Measurements from ENCODE around the gene UCKL1.
"Not testable (repeated sequence)": the region's sequence is repeated elsewhere in the genome, so short reads cannot be mapped to it uniquely, and the experiment has no call there.

Gene UCKL1

GRCh38 chr20:63977739-63978276, 21.6 kb upstream of the UCKL1 start:
- DNase-seq (ENCODE audit: low read depth, low spot score) = peak; percentile 78
- TF ChIP-seq CTCF (IDR thresholded peaks at IDR 0.05; ENCODE audit: low read depth, low read length) = no peak
- H3K4me3 ChIP-seq (ENCODE audit: low read depth, low read length) = no peak overlapping the region
- in situ Hi-C loops (cut with HindIII; ENCODE audit: low sequenced_read_pairs) = no loop called here

- TF ChIP-seq CTCF (IDR thresholded peaks at IDR 0.05; ENCODE audit: low read depth, low read length) = no peak
- no peak for DNase-seq (ENCODE audit: low read depth, low spot score)
- in situ Hi-C loops (cut with HindIII; ENCODE audit: low sequenced_read_pairs) = no loop called here
- no peak overlapping the region for H3K4me3 ChIP-seq (ENCODE audit: low read depth, low read length)
Observed at GRCh38 chr20:63976980-63977738, 20.9 kb upstream of the UCKL1 start.

GRCh38 chr20:63976511-63976910, 20.3 kb upstream of the UCKL1 start:
- DNase-seq (ENCODE audit: low read depth, low spot score); H3K4me3 ChIP-seq (ENCODE audit: low read depth, low read length); in situ Hi-C loops (cut with HindIII; ENCODE audit: low sequenced_read_pairs): not testable (repeated sequence)

GRCh38 chr20:63974402-63975200, 18.4 kb upstream of the UCKL1 start:
- no peak for DNase-seq (ENCODE audit: low read depth, low spot score)
- in situ Hi-C loops (cut with HindIII; ENCODE audit: low sequenced_read_pairs) = no loop called here
- TF ChIP-seq CTCF (IDR thresholded peaks at IDR 0.05; ENCODE audit: low read depth, low read length) = no peak
- no peak overlapping the region for H3K4me3 ChIP-seq (ENCODE audit: low read depth, low read length)

- peak; percentile 78 for DNase-seq (ENCODE audit: low read depth, low spot score)
- in situ Hi-C loops (cut with HindIII; ENCODE audit: low sequenced_read_pairs) = no loop called here
- TF ChIP-seq CTCF (IDR thresholded peaks at IDR 0.05; ENCODE audit: low read depth, low read length) = peak; percentile 99
- H3K4me3 ChIP-seq (ENCODE audit: low read depth, low read length) = peak overlapping the region; percentile 44
Observed at GRCh38 chr20:63973636-63974401, 17.6 kb upstream of the UCKL1 start.

GRCh38 chr20:63973160-63973479, 16.9 kb upstream of the UCKL1 start:
- no peak for TF ChIP-seq CTCF (IDR thresholded peaks at IDR 0.05; ENCODE audit: low read depth, low read length)
- in situ Hi-C loops (cut with HindIII; ENCODE audit: low sequenced_read_pairs) = no loop called here
- no peak for DNase-seq (ENCODE audit: low read depth, low spot score)
- no peak overlapping the region for H3K4me3 ChIP-seq (ENCODE audit: low read depth, low read length)
